Brain microvascular endothelial cell (primary cell): ENCODE measurements around the gene IDH1.
"Not testable (repeated sequence)": the region's sequence is repeated elsewhere in the genome, so short reads cannot be mapped to it uniquely, and the experiment has no call there.

ENCODE experiments used
- DNase-seq: peaks from one replicate; pipeline ENCODE4 v3.0.0-alpha.2; 2020
- H3K27ac ChIP-seq: fragments of 250-450 bp; sonication (Bioruptor Pico); 2 replicates; pipeline ENCODE4 v1.5.1; 2020; ENCODE audit warnings: mild to moderate bottlenecking, moderate library complexity
- H3K27me3 ChIP-seq: fragments of 250-450 bp; sonication (Bioruptor Pico); replicated peaks from 2 replicates; pipeline ENCODE4 v1.5.1; 2020; ENCODE audit warnings: mild to moderate bottlenecking
- H3K36me3 ChIP-seq: fragments of 250-450 bp; sonication (Bioruptor Pico); replicated peaks from 2 replicates; pipeline ENCODE4 v1.5.1; 2020; ENCODE audit warnings: mild to moderate bottlenecking
- H3K4me3 ChIP-seq: 2 replicates; pipeline ENCODE4 v1.5.1; 2011; ENCODE audit warnings: low read depth, mild to moderate bottlenecking, control low read depth, low read length, moderate library complexity
- CTCF ChIP-seq: IDR thresholded peaks from 2 replicates; pipeline ENCODE4 v1.5.1; 2011; ENCODE audit warnings: low read depth, mild to moderate bottlenecking, moderate library complexity, low read length, control low read depth, inconsistent platforms; ENCODE audit errors: missing control alignments
- in situ Hi-C: cut with HindIII; loops from 2 replicates; pipeline ENCODE4 v1.10.0; 2017; ENCODE audit warnings: low sequenced_read_pairs, low pct_ligation_motif_present

The IDH1 gene

DNA sequence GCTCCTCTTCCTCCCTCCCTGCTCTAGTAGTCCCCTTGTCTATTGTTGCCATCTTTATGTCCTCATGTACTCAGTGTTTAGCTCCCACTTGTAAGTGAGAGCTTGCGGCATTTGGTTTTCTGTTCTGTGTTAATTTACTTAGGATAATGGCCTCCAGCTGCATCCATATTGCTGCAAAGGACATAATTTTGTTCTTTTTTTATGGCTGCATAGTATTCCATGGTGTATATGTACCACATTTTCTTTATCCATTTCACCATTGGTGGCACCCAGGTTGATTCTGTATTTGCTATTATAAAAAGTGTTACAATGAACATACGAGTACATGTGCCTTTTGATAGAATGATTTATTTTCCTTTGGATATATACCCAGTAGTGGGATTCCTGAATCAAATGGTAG lies 23.7 kb upstream of the IDH1 start:
- in situ Hi-C loops = no loop called here
- H3K27me3 ChIP-seq = no peaks in the 10 kb centered on the region
- peaks cover 37% of the 10 kb centered on the region for H3K36me3 ChIP-seq
- no peak overlapping the region for H3K4me3 ChIP-seq
- TF ChIP-seq CTCF = no peak
- H3K27ac ChIP-seq = no peak overlapping the region
- no peak for DNase-seq

- in situ Hi-C loops = no loop called here
- H3K27me3 ChIP-seq = no peaks in the 10 kb centered on the region
- no peak overlapping the region for H3K4me3 ChIP-seq
- peaks cover 31% of the 10 kb centered on the region for H3K36me3 ChIP-seq
- DNase-seq = no peak
- no peak for TF ChIP-seq CTCF
- no peak overlapping the region for H3K27ac ChIP-seq
These were observed 19.9 kb upstream of the IDH1 start for GRCh38 chr2:208274748-208275147.

GRCh38 chr2:208269091-208269490 lies 14.2 kb upstream of the IDH1 start:
- no peaks in the 10 kb centered on the region for H3K27me3 ChIP-seq
- in situ Hi-C loops = no loop called here
- H3K36me3 ChIP-seq = peaks cover 6% of the 10 kb centered on the region
- TF ChIP-seq CTCF = peak; percentile 44
- no peak overlapping the region for H3K27ac ChIP-seq
- DNase-seq = no peak
- H3K4me3 ChIP-seq = no peak overlapping the region

DNA sequence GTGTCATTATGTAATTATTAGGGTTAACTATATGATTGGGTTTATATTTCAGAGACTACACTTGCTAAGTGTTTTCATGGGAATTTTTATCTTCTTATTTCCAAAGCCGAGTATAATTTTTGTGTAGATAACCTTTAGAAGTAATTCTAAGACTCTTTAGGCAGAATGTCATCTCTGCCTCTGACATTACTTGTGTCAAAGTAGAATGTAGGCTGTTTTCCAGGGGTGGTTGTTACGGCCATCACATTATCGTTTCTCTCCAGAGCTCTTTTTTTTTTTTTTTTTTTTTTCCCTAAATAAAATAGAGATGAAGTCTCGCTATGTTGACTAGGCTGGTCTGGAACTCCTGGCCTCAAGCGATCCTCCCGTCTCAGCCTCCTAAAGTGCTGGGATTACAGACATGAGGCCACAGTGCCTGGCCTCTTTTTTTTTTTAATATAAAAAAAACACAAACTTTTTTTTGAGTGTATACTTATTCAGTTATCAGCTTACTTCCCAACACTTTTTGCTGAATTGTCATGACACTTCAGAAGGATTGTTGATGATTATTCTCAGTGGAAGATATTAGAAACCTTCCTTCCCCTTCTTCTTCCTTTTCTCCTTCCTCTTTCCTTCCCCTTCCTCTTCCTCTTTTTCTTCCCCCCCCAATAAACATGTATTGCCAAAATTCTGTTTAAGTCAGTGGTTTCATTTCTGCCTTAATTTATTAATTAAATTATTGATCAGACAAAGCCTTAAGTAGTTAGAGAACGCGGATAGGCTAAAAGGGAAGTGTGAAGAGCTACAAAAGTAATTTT lies 13.5 kb upstream of the IDH1 start:
- H3K27me3 ChIP-seq = no peaks in the 10 kb centered on the region
- no peak overlapping the region for H3K27ac ChIP-seq
- no peak for DNase-seq
- TF ChIP-seq CTCF = no peak
- no peak overlapping the region for H3K4me3 ChIP-seq
- peaks cover 6% of the 10 kb centered on the region for H3K36me3 ChIP-seq
- in situ Hi-C loops = no loop called here

DNA sequence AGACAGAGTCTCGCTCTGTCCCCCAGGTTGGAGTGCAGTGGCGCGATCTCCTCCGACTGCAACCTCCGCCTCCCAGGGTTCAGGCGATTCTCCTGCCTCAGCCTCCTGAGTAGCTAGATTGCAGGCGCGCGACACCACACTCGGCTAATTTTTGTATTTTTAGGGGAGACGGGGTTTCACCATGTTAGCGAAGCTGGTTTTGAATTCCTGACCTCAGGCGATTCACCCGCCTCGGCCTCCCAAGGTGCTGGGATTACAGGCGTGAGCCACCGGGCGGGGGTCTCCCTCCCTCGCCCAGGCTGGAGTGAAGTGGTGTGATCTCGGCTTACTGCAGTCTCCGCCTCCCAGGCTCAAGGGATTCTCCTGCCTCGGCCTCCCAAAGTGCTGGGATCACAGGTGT lies 12.7 kb upstream of the IDH1 start:
- H3K27me3 ChIP-seq, in situ Hi-C loops, H3K36me3 ChIP-seq, H3K27ac ChIP-seq, DNase-seq: not testable (repeated sequence)
- H3K4me3 ChIP-seq = peak overlapping the region; percentile 92

DNA sequence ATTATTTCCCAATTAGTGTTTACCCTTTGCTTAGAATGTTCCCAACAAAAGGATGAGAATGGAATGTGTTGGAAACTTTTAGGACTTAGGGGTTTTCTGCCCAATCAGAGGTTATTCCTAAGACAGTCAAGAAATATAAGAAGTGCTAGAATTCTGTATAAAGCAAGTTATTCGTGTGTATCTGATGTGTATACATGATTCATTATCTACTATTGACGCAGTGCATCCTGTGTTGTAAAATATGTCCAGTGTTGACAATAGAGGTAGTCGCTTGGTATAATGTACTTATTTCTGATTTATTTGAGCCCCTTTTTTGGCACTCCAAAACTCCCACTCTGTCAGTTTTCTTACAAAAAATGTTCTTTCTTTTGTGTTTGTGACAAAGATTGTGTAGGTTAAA lies 12.1 kb upstream of the IDH1 start:
- Histone ChIP-seq H3K4me3 (peak overlapping the region; percentile 92), H3K27ac (peak overlapping the region; percentile 82), H3K27me3 (no peaks in the 10 kb centered on the region), H3K36me3 (peaks cover 6% of the 10 kb centered on the region)
- DNase-seq = no peak
- no peak for TF ChIP-seq CTCF
- in situ Hi-C loops = no loop called here
